Measurements from ENCODE around the gene ZNF414.
"Not testable (repeated sequence)": the region's sequence is repeated elsewhere in the genome, so short reads cannot be mapped to it uniquely, and the experiment has no call there.

The ZNF414 gene

DNA sequence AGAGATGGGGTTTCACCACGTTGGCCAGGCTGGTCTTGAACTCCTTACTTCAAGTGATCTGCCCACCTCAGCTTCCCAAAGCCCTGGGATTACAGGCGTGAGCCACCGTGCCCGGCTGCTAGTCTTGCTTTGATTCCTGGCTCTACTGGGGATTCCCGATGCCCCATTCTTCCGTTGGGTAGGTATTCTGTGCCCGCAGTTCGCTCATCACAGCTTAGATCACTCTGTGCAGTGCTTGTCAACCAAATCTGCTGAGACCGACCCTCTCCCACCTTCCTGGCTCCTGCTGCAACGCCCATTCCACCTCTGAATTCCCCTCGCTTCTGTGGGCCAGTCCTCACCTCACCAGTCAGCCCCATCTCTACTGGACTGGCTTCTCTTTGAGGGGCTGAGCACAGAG lies 4.6 kb upstream of the ZNF414 start:
- DNase-seq (ENCODE audit: extremely low read depth in 1 of 2, low read depth in 1 of 2), result no peak

DNA sequence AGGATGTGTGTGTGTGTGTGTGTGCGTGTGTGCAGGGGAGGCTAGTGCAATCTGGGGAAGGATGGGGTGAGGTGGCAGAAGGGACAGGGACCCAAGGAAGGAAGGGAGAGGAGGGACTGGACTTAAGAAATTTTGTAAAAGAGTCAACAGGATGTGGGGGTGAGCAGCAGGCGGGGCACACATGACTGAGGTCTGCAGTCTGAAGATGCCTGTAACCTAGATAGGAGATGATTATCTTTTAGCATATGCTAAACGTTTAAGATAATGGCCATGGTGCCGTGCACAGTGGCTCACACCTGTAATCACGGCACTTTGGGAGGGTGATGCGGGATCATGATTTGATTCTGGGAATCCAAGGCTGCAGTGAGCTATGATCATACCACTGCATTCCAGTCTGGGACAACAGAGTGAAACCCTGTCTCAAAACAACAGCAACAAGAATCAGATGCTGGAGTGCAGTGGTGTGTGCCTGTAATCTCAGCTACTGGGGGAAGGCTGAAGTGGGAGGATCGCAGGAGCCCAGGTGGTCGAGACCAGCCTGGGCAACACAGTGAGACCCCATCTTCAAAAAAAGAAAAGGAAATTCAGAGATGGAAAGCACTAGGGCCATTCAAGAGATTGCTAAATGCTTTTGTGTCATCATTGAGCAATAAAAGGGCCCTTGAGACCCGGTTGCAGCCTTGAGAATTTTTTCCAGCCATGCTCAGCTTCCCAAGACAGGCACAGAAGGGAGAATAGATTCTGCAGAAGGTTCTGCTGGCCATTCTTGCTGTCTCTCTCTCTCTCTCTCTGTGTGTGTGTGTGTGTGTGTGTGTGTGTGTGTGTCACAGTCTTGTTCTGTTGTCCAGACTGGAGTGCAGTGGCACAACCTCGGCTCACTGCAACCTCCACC lies 3.8 kb upstream of the ZNF414 start:
- DNase-seq (ENCODE audit: extremely low read depth in 1 of 2, low read depth in 1 of 2), result peak in 1 of 2 donors; percentile 21

GRCh38 chr19:8515317-8515716 lies 1.4 kb upstream of the ZNF414 start:
- peak in 1 of 2 donors; percentile 63 for DNase-seq (ENCODE audit: extremely low read depth in 1 of 2, low read depth in 1 of 2)

GRCh38 chr19:8514505-8515009 lies 590 bp upstream of the ZNF414 start:
- DNase-seq (ENCODE audit: extremely low read depth in 1 of 2, low read depth in 1 of 2), result not testable (repeated sequence)

DNA sequence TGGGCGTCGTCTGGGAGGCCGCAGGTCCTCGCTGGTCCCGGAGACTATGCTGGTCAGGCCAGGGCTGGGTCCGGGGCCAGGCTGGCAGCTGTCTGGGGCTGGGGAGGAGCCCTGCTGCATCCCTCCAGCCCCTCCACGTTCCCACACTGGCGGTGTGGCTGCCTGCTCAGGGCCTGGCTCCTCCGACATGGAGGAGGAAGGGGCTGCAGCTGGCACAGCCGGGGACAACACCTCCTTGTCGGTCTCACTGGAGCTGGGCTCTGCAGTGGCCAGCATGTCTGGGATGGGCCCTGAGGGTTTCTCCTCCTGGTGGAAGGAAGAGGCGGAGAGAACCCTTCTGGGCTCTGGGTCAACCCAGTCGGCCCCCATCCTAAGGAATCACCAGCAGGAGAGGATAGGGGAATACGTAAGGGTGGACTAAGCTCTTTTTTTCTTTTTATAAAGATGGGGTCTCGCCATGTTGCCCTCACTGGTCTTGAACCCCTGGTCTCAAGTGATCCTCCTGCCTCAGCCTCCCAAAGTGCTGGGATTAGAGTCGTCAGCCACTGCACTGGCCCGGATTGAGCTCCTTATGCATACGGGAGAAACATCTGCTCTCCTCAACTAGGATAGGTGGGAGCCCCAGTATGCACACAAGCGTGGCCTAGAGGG lies 806 bp downstream of the ZNF414 start:
- DNase-seq (ENCODE audit: extremely low read depth in 1 of 2, low read depth in 1 of 2), result no peak

DNA sequence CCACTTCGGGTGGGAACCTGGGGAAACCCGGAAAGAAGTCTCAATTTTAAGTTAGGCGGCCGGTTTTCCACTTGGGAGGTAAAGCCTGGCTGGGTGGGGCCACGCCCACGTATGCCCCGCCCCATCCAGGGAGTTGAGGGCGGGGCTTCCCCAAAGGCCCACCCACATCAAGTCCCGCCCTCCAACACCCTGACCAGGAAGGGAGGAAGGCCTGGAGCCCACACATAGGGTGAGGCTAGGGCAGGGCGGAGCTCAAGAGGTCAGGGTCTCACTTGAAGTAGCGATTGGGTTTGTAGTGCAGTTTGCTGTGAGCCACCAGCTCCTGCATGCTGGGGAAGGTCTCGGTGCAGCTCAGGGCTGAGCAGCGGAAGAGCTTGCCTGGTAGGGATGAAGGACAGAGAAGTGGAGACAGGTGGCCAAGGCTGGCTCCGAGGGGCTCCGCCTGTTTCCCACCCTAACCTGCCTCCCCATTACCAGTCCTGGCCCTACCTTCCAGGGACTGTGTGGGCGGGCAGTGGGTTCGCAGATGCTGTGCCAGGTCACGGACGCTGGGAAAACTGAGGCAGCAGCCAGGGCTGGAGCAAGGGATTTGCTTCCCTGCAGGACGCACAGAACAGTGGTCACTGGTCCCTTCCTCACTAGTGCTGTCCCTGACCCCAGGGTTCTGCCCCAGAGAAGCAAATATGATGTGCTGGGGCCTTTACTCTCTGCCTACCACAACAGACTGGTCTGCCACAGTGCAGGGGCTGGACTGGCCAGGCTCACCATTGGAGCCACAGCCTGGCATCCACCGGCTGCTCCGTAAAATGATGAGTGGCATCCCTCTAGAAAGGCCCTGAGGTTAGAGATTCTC lies 1.6 kb downstream of the ZNF414 start:
- no peak for DNase-seq (ENCODE audit: extremely low read depth in 1 of 2, low read depth in 1 of 2)

GRCh38 chr19:8511573-8512101 lies 2.3 kb downstream of the ZNF414 start:
- no peak for DNase-seq (ENCODE audit: extremely low read depth in 1 of 2, low read depth in 1 of 2)

- DNase-seq (ENCODE audit: extremely low read depth in 1 of 2, low read depth in 1 of 2), result no peak
Observed at GRCh38 chr19:8510589-8511115, 3.3 kb downstream of the ZNF414 start.

DNA sequence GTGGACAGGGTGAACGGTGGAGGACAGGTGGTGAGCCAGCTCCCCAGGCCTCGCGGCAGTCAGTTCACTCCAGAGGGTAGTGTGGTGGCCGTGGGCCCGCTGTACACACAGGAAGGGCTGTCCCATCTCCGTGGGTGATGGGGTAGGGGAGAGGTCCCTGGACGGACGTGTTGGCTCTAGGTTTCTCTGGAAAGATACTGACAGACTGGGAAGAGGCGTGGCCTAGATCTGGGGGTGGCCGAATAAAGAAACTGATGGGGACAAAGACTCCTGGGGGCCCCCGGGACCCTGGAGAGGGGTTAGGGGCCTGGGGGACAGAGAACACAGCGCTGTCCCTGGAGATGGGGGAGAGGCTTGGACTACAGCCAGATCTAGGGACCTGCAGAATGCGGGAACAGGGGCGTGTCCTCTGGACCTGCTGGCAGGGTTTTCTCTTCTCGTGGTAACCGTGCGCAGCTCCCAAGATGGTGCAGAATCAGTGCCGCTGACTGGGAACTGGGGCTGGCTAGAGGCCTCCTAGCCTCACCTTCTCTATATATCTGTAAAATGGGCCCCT lies 7.5 kb downstream of the ZNF414 start:
- no peak for DNase-seq (ENCODE audit: extremely low read depth in 1 of 2, low read depth in 1 of 2)

DNA sequence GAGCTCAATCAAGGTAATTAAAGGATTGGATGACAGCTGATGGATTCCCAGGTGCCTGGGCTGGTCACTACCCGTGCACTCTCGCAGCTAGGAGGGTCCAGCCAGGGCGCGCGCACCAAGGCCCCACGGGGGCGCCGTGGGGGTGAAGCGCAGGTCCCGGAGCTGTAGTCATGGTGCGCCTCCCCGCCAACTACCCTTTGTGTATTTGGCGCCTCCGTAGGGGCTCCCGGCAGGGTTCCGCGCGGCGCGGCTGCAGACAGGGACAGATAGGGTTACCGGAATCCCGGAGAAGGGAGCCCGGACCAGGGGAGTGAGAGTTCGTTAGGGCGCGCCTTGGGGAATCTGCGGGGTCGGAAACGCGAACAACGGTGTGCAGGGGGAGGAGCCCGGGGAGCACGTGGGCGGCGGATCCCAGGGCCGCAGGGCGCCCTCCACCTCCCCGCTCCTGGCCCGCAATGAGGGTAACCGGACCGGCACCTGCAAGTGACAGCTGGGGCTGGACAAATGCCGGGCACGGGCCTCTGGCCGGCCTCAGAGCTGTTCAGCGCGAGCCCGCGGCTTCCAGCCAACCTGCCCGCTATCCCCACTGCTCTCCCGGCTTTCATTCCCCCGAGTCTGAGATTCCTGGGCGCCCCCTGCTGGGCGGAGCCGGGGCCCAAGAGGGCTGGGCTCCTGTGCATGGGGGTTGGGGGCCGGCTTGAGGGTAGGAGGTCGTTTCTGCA lies 8.1 kb downstream of the ZNF414 start:
- DNase-seq (ENCODE audit: extremely low read depth in 1 of 2, low read depth in 1 of 2), result peak; percentile 29 to 35

GRCh38 chr19:8504919-8505318 lies 9.0 kb downstream of the ZNF414 start:
- no peak for DNase-seq (ENCODE audit: extremely low read depth in 1 of 2, low read depth in 1 of 2)

DNA sequence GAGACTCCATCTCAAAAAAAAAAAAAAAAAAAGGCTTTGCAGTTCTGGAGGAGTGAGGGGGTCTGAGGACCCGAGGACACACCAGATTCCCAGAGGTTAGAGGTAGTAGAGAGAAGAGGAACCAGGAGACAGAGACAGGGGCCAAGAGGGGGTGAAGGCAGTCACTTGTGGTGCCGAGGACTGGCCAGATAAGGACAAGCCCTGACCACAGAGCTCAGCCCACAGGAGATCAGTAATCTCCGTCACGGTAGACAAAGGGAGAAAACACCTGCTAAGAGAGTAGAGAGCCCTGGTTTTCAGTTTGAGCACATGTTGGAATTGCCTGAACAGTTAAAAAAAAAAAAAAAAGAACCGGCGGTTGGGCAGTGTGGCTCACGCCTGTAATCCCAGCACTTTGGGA lies 9.8 kb downstream of the ZNF414 start:
- no peak for DNase-seq (ENCODE audit: extremely low read depth in 1 of 2, low read depth in 1 of 2)

GRCh38 chr19:8503510-8503909 lies 10.5 kb downstream of the ZNF414 start:
- DNase-seq (ENCODE audit: extremely low read depth in 1 of 2, low read depth in 1 of 2), result no peak

- no peak for DNase-seq (ENCODE audit: extremely low read depth in 1 of 2, low read depth in 1 of 2)
Observed at GRCh38 chr19:8501981-8502380, 12.0 kb downstream of the ZNF414 start.

DNA sequence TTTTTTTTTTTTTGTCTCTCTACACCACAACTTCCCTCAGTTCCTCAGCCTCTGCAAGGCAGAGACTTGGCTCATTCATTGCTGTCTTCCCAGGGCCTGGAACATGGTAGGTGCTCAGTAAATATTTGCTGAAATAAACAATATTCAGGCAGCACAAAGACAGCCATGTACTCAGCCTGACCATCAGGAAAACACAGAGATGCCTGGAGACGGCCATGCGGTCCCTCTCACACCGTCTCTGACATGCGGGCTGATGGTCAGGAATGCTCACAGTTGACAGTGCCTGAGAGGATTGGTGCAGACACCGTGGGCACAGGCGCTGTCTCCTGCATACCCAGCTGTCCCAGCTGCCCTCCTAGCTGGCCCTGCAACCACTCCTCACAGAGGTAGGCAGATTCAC lies 12.5 kb downstream of the ZNF414 start:
- DNase-seq (ENCODE audit: extremely low read depth in 1 of 2, low read depth in 1 of 2), result no peak

- DNase-seq (ENCODE audit: extremely low read depth in 1 of 2, low read depth in 1 of 2), result no peak
Observed at GRCh38 chr19:8500158-8500557, 13.8 kb downstream of the ZNF414 start.

- DNase-seq (ENCODE audit: extremely low read depth in 1 of 2, low read depth in 1 of 2), result no peak
Observed at GRCh38 chr19:8499048-8499833, 14.7 kb downstream of the ZNF414 start.

- no peak for DNase-seq (ENCODE audit: extremely low read depth in 1 of 2, low read depth in 1 of 2)
Observed at GRCh38 chr19:8498295-8498694, 15.7 kb downstream of the ZNF414 start.

GRCh38 chr19:8494158-8494557 lies 19.8 kb downstream of the ZNF414 start:
- DNase-seq (ENCODE audit: extremely low read depth in 1 of 2, low read depth in 1 of 2), result no peak
